Liver (tissue), 3 donors: ENCODE data around the gene CFAP97D1.

Source experiments
- ATF3 ChIP-seq: IDR thresholded peaks from 2 replicates; pipeline ENCODE4 v1.6.1; 2016; ENCODE audit warnings: antibody characterized with exemption
- EGR1 ChIP-seq, 2 donors: IDR thresholded peaks; 2 replicates each; pipeline ENCODE4 v1.6.1; 2016 to 2018; ENCODE audit warnings: antibody characterized with exemption in 2 of 2, low read depth in 2 of 2
- GABPA ChIP-seq, 2 donors: IDR thresholded peaks in 1 of 2; conservative IDR thresholded peaks in 1 of 2; 2 replicates each; pipeline ENCODE4 v1.6.1; 2016; ENCODE audit warnings: antibody characterized with exemption in 2 of 2, mild to moderate bottlenecking in 1 of 2, moderate library complexity in 1 of 2
- JUND ChIP-seq, 2 donors: IDR thresholded peaks; 2 replicates each; pipeline ENCODE4 v1.6.1; 2016; ENCODE audit warnings: antibody characterized with exemption in 2 of 2
- NR2F2 ChIP-seq: IDR thresholded peaks from 2 replicates; pipeline ENCODE4 v1.6.1; 2016; ENCODE audit warnings: antibody characterized with exemption
- RAD21 ChIP-seq, 2 donors: IDR thresholded peaks; 2 replicates each; pipeline ENCODE4 v1.6.1; 2016; ENCODE audit warnings: antibody characterized with exemption in 2 of 2, mild to moderate bottlenecking in 2 of 2
- REST ChIP-seq: IDR thresholded peaks from 2 replicates; pipeline ENCODE4 v1.6.1; 2016; ENCODE audit warnings: antibody characterized with exemption, mild to moderate bottlenecking
- RXRA ChIP-seq, 2 donors: IDR thresholded peaks; 2 replicates each; pipeline ENCODE4 v1.6.1; 2017 to 2018; ENCODE audit warnings: antibody characterized with exemption in 2 of 2, mild to moderate bottlenecking in 1 of 2
- SP1 ChIP-seq: IDR thresholded peaks from 2 replicates; pipeline ENCODE4 v1.6.1; 2018; ENCODE audit warnings: antibody characterized with exemption, mild to moderate bottlenecking
- TAF1 ChIP-seq: conservative IDR thresholded peaks from 2 replicates; pipeline ENCODE4 v1.6.1; 2016; ENCODE audit warnings: antibody characterized with exemption, mild to moderate bottlenecking
- YY1 ChIP-seq: IDR thresholded peaks from 2 replicates; pipeline ENCODE4 v1.6.1; 2016; ENCODE audit warnings: antibody characterized with exemption, mild to moderate bottlenecking
- ZBTB33 ChIP-seq: IDR thresholded peaks from 2 replicates; pipeline ENCODE4 v1.6.1; 2016; ENCODE audit warnings: antibody characterized with exemption
- TF ChIP-seq, protein P1 (sequence below): fragments of 150-350 bp; IDR thresholded peaks from 2 replicates; pipeline ENCODE4 v1.5.1; 2017; ENCODE audit warnings: improper control_type of control experiment, low read depth, low read length; ENCODE audit not compliant: missing input control
- TF ChIP-seq, protein P2 (sequence below): IDR thresholded peaks from 2 replicates; pipeline ENCODE4 v1.6.1; 2016; ENCODE audit warnings: antibody characterized with exemption
- donor health status: healthy.
- donor health status: healthy.

DNA sequence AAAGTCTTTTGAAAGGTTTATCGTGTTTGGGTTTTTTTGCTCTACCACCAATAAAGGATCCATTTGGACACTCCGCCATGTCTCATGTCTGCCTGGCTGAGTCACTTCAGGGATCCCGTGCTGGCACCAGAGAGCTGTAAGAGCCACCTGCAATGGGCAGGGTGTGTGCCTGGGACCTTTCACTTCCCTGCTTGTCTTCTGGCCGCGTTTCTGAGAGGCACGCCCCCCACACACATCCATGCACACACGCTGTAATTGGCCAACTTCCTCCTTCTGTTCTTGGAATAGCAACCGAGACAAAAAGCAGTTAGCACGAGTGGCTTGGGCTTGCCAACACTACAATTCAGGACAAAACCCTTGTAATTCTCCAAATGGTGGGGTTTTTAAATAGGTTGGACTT is 11.9 kb upstream of the CFAP97D1 start:
- no peak for TF ChIP-seq JUND (IDR thresholded peaks at IDR 0.05)
- TF ChIP-seq SP1: no peak
- TF ChIP-seq YY1: no peak
- no peak for TF ChIP-seq ATF3
- TF ChIP-seq, protein P1, sequence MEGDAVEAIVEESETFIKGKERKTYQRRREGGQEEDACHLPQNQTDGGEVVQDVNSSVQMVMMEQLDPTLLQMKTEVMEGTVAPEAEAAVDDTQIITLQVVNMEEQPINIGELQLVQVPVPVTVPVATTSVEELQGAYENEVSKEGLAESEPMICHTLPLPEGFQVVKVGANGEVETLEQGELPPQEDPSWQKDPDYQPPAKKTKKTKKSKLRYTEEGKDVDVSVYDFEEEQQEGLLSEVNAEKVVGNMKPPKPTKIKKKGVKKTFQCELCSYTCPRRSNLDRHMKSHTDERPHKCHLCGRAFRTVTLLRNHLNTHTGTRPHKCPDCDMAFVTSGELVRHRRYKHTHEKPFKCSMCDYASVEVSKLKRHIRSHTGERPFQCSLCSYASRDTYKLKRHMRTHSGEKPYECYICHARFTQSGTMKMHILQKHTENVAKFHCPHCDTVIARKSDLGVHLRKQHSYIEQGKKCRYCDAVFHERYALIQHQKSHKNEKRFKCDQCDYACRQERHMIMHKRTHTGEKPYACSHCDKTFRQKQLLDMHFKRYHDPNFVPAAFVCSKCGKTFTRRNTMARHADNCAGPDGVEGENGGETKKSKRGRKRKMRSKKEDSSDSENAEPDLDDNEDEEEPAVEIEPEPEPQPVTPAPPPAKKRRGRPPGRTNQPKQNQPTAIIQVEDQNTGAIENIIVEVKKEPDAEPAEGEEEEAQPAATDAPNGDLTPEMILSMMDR: no peak
- TF ChIP-seq REST: no peak
- TF ChIP-seq TAF1: no peak
- TF ChIP-seq, protein P2, sequence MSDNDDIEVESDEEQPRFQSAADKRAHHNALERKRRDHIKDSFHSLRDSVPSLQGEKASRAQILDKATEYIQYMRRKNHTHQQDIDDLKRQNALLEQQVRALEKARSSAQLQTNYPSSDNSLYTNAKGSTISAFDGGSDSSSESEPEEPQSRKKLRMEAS: no peak
- no peak for TF ChIP-seq EGR1 (IDR thresholded peaks at IDR 0.05; ENCODE audit: low read depth in 2 of 2)
- TF ChIP-seq GABPA (IDR thresholded peaks at IDR 0.05 in 1 of 2, conservative IDR thresholded peaks at IDR 0.05 in 1 of 2): no peak
- no peak for TF ChIP-seq RXRA (IDR thresholded peaks at IDR 0.05)
- TF ChIP-seq ZBTB33: no peak
- TF ChIP-seq RAD21 (IDR thresholded peaks at IDR 0.05): no peak
- TF ChIP-seq NR2F2: no peak
